Progenitor cell of endocrine pancreas (in vitro differentiated cells): ENCODE data around the gene PKMYT1. TPM values are rescaled to one million over a fixed set of nuclear protein-coding genes. Genes with fewer than 3 reads are reported as not detected.

Experiments used
- DNase-seq: peaks from one replicate; pipeline ENCODE4 v3.0.0; 2021; ENCODE audit warnings: low spot score; ENCODE audit not compliant: unreplicated experiment
- H3K27ac Mint-ChIP-seq: 2 replicates; pipeline ENCODE4 v1.8.0; 2021; ENCODE audit warnings: mild to moderate bottlenecking, moderate library complexity, mixed read lengths
- H3K27me3 Mint-ChIP-seq: 2 replicates; pipeline ENCODE4 v1.8.0; 2021; ENCODE audit warnings: mixed read lengths
- H3K36me3 Mint-ChIP-seq: 2 replicates; pipeline ENCODE4 v1.8.0; 2022; ENCODE audit warnings: mixed read lengths; ENCODE audit not compliant: insufficient read depth
- H3K4me1 Mint-ChIP-seq: 2 replicates; pipeline ENCODE4 v1.8.0; 2021; ENCODE audit warnings: low read depth, mixed read lengths
- H3K4me3 Mint-ChIP-seq: 2 replicates; pipeline ENCODE4 v1.8.0; 2021; ENCODE audit warnings: low read depth, mild to moderate bottlenecking, moderate library complexity, mixed read lengths
- H3K9me3 Mint-ChIP-seq: 2 replicates; pipeline ENCODE4 v1.8.0; 2021; ENCODE audit warnings: low read depth, mixed read lengths
- CTCF ChIP-seq: fragments of 200-600 bp; sonication (generic); IDR thresholded peaks from one replicate; pipeline ENCODE4 v1.5.0; 2021; ENCODE audit warnings: antibody characterized with exemption, mild to moderate bottlenecking; ENCODE audit not compliant: unreplicated experiment
- total RNA-seq: library from RNA; stranded (reverse); gene quantifications from 2 replicates; pipeline ENCODE4 v1.2.1, GENCODE V29; 2021

PKMYT1 gene
- total RNA-seq, 1 donor from 2014 or later: 36.5 TPM

- H3K4me3 Mint-ChIP-seq: no peak overlapping the region
- TF ChIP-seq CTCF: no peak
- no peak for DNase-seq
- no peaks in the 10 kb centered on the region for H3K4me1 Mint-ChIP-seq
- no peaks in the 10 kb centered on the region for H3K9me3 Mint-ChIP-seq
- H3K27ac Mint-ChIP-seq: no peak overlapping the region
- H3K36me3 Mint-ChIP-seq: peaks cover 7% of the 10 kb centered on the region
- no peaks in the 10 kb centered on the region for H3K27me3 Mint-ChIP-seq
Measured at GRCh38 chr16:2939968-2940367, 40.3 kb downstream of the PKMYT1 start.

GRCh38 chr16:2938206-2938605, 42.0 kb downstream of the PKMYT1 start:
- H3K27me3 Mint-ChIP-seq: no peaks in the 10 kb centered on the region
- no peak overlapping the region for H3K4me3 Mint-ChIP-seq
- H3K36me3 Mint-ChIP-seq: peaks cover 8% of the 10 kb centered on the region
- no peaks in the 10 kb centered on the region for H3K9me3 Mint-ChIP-seq
- DNase-seq: no peak
- H3K27ac Mint-ChIP-seq: no peak overlapping the region
- no peak for TF ChIP-seq CTCF
- no peaks in the 10 kb centered on the region for H3K4me1 Mint-ChIP-seq

GRCh38 chr16:2937170-2937569, 43.1 kb downstream of the PKMYT1 start:
- H3K4me3 Mint-ChIP-seq: no peak overlapping the region
- no peaks in the 10 kb centered on the region for H3K27me3 Mint-ChIP-seq
- no peaks in the 10 kb centered on the region for H3K9me3 Mint-ChIP-seq
- no peak for DNase-seq
- peaks cover 6% of the 10 kb centered on the region for H3K36me3 Mint-ChIP-seq
- H3K4me1 Mint-ChIP-seq: no peaks in the 10 kb centered on the region
- no peak for TF ChIP-seq CTCF
- no peak overlapping the region for H3K27ac Mint-ChIP-seq

GRCh38 chr16:2936436-2937011, 43.7 kb downstream of the PKMYT1 start:
- Mint-ChIP-seq H3K4me3 (no peak overlapping the region), H3K9me3 (no peaks in the 10 kb centered on the region)
- no peak for DNase-seq

DNA sequence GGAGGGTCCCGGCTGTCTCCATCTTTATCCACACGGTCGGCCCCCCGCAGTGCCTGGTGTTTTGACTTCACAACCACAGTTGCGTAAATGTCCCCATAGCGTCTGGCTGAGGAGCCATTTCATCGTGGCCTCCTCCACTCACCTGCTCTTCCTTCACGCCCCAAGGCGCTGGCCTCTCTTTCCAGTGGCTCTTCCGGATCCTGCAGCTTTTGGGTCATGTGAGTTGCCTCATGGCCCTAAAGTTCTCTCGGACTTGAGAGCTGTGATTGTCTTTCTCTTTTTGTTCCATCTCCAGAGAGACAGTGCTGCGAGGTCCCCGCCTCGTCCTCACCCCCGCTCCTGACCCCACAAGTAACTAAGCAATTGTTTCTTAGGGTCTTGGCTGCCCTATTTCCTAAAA, 45.8 kb downstream of the PKMYT1 start:
- no peaks in the 10 kb centered on the region for H3K27me3 Mint-ChIP-seq
- no peak for TF ChIP-seq CTCF
- peak overlapping the region; percentile 58 for H3K27ac Mint-ChIP-seq

More at GRCh38 chr16:2936436-2937011, 43.7 kb downstream of the PKMYT1 start:
- Mint-ChIP-seq H3K27ac (no peak overlapping the region), H3K4me1 (no peaks in the 10 kb centered on the region), H3K27me3 (no peaks in the 10 kb centered on the region), H3K36me3 (peaks cover 6% of the 10 kb centered on the region)
- no peak for TF ChIP-seq CTCF

More for the DNA sequence above, 45.8 kb downstream of the PKMYT1 start:
- no peak for DNase-seq
- peaks cover 6% of the 10 kb centered on the region for H3K36me3 Mint-ChIP-seq
- no peaks in the 10 kb centered on the region for H3K9me3 Mint-ChIP-seq
- H3K4me3 Mint-ChIP-seq: no peak overlapping the region
- H3K4me1 Mint-ChIP-seq: no peaks in the 10 kb centered on the region
